ENCODE measurements around the gene VEGFA. TPM values are rescaled to one million over a fixed set of nuclear protein-coding genes. Genes with fewer than 3 reads are reported as not detected.

VEGFA gene
- total and polyA plus RNA-seq, 2 of the 8 experiments (the other 6 are each of a cell fraction or from before 2014, with no cell fraction given), result 42.2 to 58.5 TPM

DNA sequence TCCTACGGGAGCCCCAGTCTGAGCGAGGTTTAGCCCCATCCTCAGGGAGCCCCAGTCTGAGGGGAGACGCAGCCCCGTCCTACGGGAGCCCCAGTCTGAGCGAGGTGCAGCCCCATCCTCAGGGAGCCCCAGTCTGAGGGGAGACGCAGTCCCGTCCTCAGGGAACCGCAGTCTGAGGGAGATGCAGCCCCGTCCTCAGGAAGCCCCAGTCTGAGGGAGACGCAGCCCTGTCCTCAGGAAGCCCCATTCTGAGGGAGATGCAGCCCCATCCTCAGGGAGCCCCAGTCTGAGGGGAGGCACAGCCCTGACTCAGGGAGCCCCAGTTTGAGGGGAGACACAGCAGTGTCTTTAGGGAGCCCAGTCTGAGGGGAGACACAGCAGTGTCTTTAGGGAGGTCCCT lies 27.9 kb downstream of the VEGFA start:
- Histone ChIP-seq H3K27ac (ENCODE audit: low read depth, low read length) (no peak overlapping the region), H2BK15ac (ENCODE audit: low read length) (no peak overlapping the region), H3K23me2 (ENCODE audit: low read depth, low read length) (peaks cover 2% of the 10 kb centered on the region; the same call in 1 of the 2 replicates), H3K4me1 (replicated peaks in 1 of 4; ENCODE audit: control insufficient read depth in 3 of 4, insufficient read depth in 4 of 4, low read length in 3 of 4) (no peaks in the 10 kb centered on the region), H4K20me1 (replicated peaks in 1 of 2; ENCODE audit: control insufficient read depth in 1 of 2, insufficient read depth in 2 of 2, low read length in 2 of 2) (no peaks in the 10 kb centered on the region), H3K9me3 (ENCODE audit: insufficient read depth in 2 of 2, low read depth in 1 of 2, low read length in 1 of 2) (no peaks in the 10 kb centered on the region), H3K4me2 (ENCODE audit: insufficient read depth in 1 of 2, low read depth in 2 of 2, low read length in 2 of 2) (no peak overlapping the region), H2AFZ (ENCODE audit: low read length) (no peak overlapping the region), H3K23ac (ENCODE audit: insufficient read length) (no peak overlapping the region), H3K56ac (replicated peaks; ENCODE audit: insufficient read length, low read depth, low read length) (no peak overlapping the region), H4K8ac (ENCODE audit: extremely low read depth, insufficient read depth, low read length) (no peak overlapping the region), H4K91ac (replicated peaks; ENCODE audit: insufficient read length, low read length) (no peak overlapping the region), H3K9ac (replicated peaks in 1 of 4; ENCODE audit: extremely low read depth in 1 of 4, low read depth in 3 of 4, low read length in 3 of 4) (no peak overlapping the region), H3K79me2 (ENCODE audit: control insufficient read depth in 1 of 2, insufficient read depth in 2 of 2, low read length in 2 of 2) (no peaks in the 10 kb centered on the region), H4K5ac (ENCODE audit: insufficient read length, low read depth, low read length) (no peak overlapping the region), H3K18ac (ENCODE audit: extremely low read depth, low read length) (no peak overlapping the region), H3K79me1 (ENCODE audit: low read depth, low read length) (no peaks in the 10 kb centered on the region), H3K27me3 (replicated peaks in 1 of 4; ENCODE audit: control insufficient read depth in 3 of 4, extremely low read depth in 1 of 4, insufficient read depth in 3 of 4, low read length in 3 of 4) (no peaks in the 10 kb centered on the region), H3K36me3 (ENCODE audit: control insufficient read depth in 2 of 4, insufficient read depth in 4 of 4, low read length in 3 of 4) (no peaks in the 10 kb centered on the region), H2BK12ac (ENCODE audit: low read depth, low read length) (no peak overlapping the region), H2BK5ac (ENCODE audit: low read depth, low read length) (no peak overlapping the region), H2BK20ac (ENCODE audit: low read length) (no peak overlapping the region), H3K14ac (ENCODE audit: insufficient read length) (no peak overlapping the region), H3K4me3 (ENCODE audit: extremely low read depth in 1 of 4, insufficient read depth in 2 of 4, low read depth in 3 of 4, low read length in 4 of 4) (no peak overlapping the region), H2BK120ac (replicated peaks; ENCODE audit: low read depth, low read length) (no peak overlapping the region), H3K4ac (replicated peaks; ENCODE audit: insufficient read length, low read depth, low read length) (no peak overlapping the region), H2AK5ac (ENCODE audit: low read depth, low read length) (no peak overlapping the region)
- 91% methylated on average over 6 of the region's 11 CpGs; no CpG with 5 or more reads in 1 of the 2 experiments for WGBS, 2 experiments (ENCODE audit: extremely low coverage in 1 of 2, insufficient coverage in 1 of 2, insufficient read length in 1 of 2, insufficient replicate concordance in 2 of 2, low coverage in 1 of 2, low lambda C conversion rate in 2 of 2, missing lambda C conversion rate in 1 of 2)
- DNase-seq (ENCODE audit: low read depth in 1 of 2, low spot score in 2 of 2) (no peak), FAIRE-seq (no peak)
- CTCF ChIA-PET (ENCODE audit: partially characterized antibody), result interaction anchor here (0.6 to 9.9 kb wide), 6 partner anchors 11 to 149 kb away, joined by 3 to 73 read pairs (median 4); no protein-coding TSS in a partner anchor
- POLR2A ChIA-PET (ENCODE audit: partially characterized antibody), result interaction anchor here (1.1 kb wide), 1 partner anchor 16 kb away, joined by 3 read pairs; no protein-coding TSS in a partner anchor
- TF ChIP-seq SIN3A (conservative IDR thresholded peaks at IDR 0.05 in 1 of 2, IDR thresholded peaks at IDR 0.05 in 1 of 2; ENCODE audit: low read depth in 1 of 2, low read length in 2 of 2) (no peak), SIX5 (IDR thresholded peaks at IDR 0.05; ENCODE audit: low read depth, low read length) (no peak), SUZ12 (IDR thresholded peaks at IDR 0.05; ENCODE audit: low read length) (no peak), CBX8 (IDR thresholded peaks at IDR 0.05; ENCODE audit: borderline replicate concordance, low read depth, low read length) (no peak), KDM5A (IDR thresholded peaks at IDR 0.05; ENCODE audit: low read length) (no peak), BCL11A (IDR thresholded peaks at IDR 0.05; ENCODE audit: low read depth in 2 of 2, low read length in 2 of 2) (no peak), GTF2F1 (IDR thresholded peaks at IDR 0.05; ENCODE audit: borderline replicate concordance, low read depth, low read length) (no peak), NANOG (IDR thresholded peaks at IDR 0.05; ENCODE audit: insufficient read depth, low read depth, low read length, poor library complexity, severe bottlenecking) (no peak), TBP (IDR thresholded peaks at IDR 0.05; ENCODE audit: low read depth, low read length) (no peak), SP1 (IDR thresholded peaks at IDR 0.05; ENCODE audit: low read depth, low read length) (no peak), KDM4A (IDR thresholded peaks at IDR 0.05; ENCODE audit: low read depth, low read length, severe bottlenecking) (no peak)
